ENCODE results near the gene CRYBA4. TPM values are rescaled to one million over a fixed set of nuclear protein-coding genes. Genes with fewer than 3 reads are reported as not detected.

The CRYBA4 gene
- total RNA-seq, 4 donors from 2014 or later, result not detected

GRCh38 chr22:26667140-26667539 is 45.4 kb downstream of the CRYBA4 start:
- TF ChIP-seq CTCF (IDR thresholded peaks at IDR 0.05), result no peak
- no peaks in the 10 kb centered on the region for H3K27me3 ChIP-seq
- no peaks in the 10 kb centered on the region for H3K9me3 ChIP-seq
- H3K4me1 ChIP-seq, result peaks cover 0 to 14% (median 6%) of the 10 kb centered on the region in 4 donors
- DNase-seq, result no peak
- H3K4me3 ChIP-seq, result no peak overlapping the region
- H3K27ac ChIP-seq, result no peak overlapping the region
- no peaks in the 10 kb centered on the region for H3K36me3 ChIP-seq

- TF ChIP-seq POLR2A (IDR thresholded peaks at IDR 0.05) (no peak), CTCF (IDR thresholded peaks at IDR 0.05) (peak in 3 of 6 experiments; percentile 11 to 41 (median 37))
- no peaks in the 10 kb centered on the region for H3K36me3 ChIP-seq
- H3K4me3 ChIP-seq, result no peak overlapping the region
- H3K27ac ChIP-seq, result no peak overlapping the region
- H3K9me3 ChIP-seq, result no peaks in the 10 kb centered on the region
- H3K4me1 ChIP-seq, result peaks cover 0 to 22% (median 12%) of the 10 kb centered on the region in 4 donors
- DNase-seq, result peak in 1 of 3 donors; percentile 54
- H3K27me3 ChIP-seq, result no peaks in the 10 kb centered on the region
These were observed 47.3 kb downstream of the CRYBA4 start for GRCh38 chr22:26669060-26669481.

GRCh38 chr22:26670459-26670858 is 48.7 kb downstream of the CRYBA4 start:
- no peak for DNase-seq
- no peak overlapping the region for H3K4me3 ChIP-seq
- no peaks in the 10 kb centered on the region for H3K9me3 ChIP-seq
- no peaks in the 10 kb centered on the region for H3K36me3 ChIP-seq
- H3K27me3 ChIP-seq, result no peaks in the 10 kb centered on the region
- peak overlapping the region in 2 of 4 donors; percentile 86 to 93 for H3K27ac ChIP-seq
- peaks cover 0 to 31% (median 25%) of the 10 kb centered on the region in 4 donors for H3K4me1 ChIP-seq
- TF ChIP-seq CTCF (IDR thresholded peaks at IDR 0.05) (no peak), POLR2A (IDR thresholded peaks at IDR 0.05) (no peak)

GRCh38 chr22:26671317-26672059 is 49.7 kb downstream of the CRYBA4 start:
- peak in 2 of 3 donors; percentile 84 to 87 for DNase-seq
- H3K27ac ChIP-seq, result peak overlapping the region; percentile 86 to 99 (median 94)
- no peaks in the 10 kb centered on the region for H3K27me3 ChIP-seq
- H3K36me3 ChIP-seq, result no peaks in the 10 kb centered on the region
- H3K9me3 ChIP-seq, result no peaks in the 10 kb centered on the region
- H3K4me3 ChIP-seq, result peak overlapping the region in 1 of 4 donors; percentile 66
- peaks cover 0 to 31% (median 29%) of the 10 kb centered on the region in 4 donors for H3K4me1 ChIP-seq
- no peak for TF ChIP-seq POLR2A (IDR thresholded peaks at IDR 0.05)
- TF ChIP-seq CTCF (IDR thresholded peaks at IDR 0.05), result no peak

GRCh38 chr22:26672060-26672471 is 50.3 kb downstream of the CRYBA4 start:
- Histone ChIP-seq H3K27me3 (no peaks in the 10 kb centered on the region), H3K4me3 (peak overlapping the region; percentile 54 to 79 (median 72)), H3K4me1 (peaks cover 0 to 31% (median 29%) of the 10 kb centered on the region in 4 donors), H3K27ac (peak overlapping the region; percentile 86 to 99 (median 94)), H3K36me3 (no peaks in the 10 kb centered on the region), H3K9me3 (no peaks in the 10 kb centered on the region)
- DNase-seq, result peak in 1 of 3 donors; percentile 60
- TF ChIP-seq CTCF (IDR thresholded peaks at IDR 0.05), result no peak
- TF ChIP-seq POLR2A (IDR thresholded peaks at IDR 0.05), result no peak

All from Peyer's patch (tissue), 4 donors.